IMR-90 (cell line): ENCODE results near the gene SNX25. TPM values are rescaled to one million over a fixed set of nuclear protein-coding genes. Genes with fewer than 3 reads are reported as not detected.

Source experiments
- ATAC-seq: fragments of 200-7000 bp; cut with Tn5 transposase; 2 replicates; pipeline ENCODE4 v1.9.1; 2020; ENCODE audit warnings: low read depth, mild to moderate bottlenecking, moderate library complexity
- BruUV-seq: library from RNA; stranded (reverse); fragments of 400-500 nt; replicated peaks from 2 replicates; lab custom pipeline; 2021; lab: Mats Ljungman, UMichigan
- CTCF ChIA-PET: fragments of 300-600 bp; formaldehyde crosslinking; extraction: SDS; loops from one replicate; lab custom pipeline; 2021; ENCODE audit warnings: antibody characterized with exemption; lab: Yijun Ruan, JAX
- POLR2A ChIA-PET: fragments of 300-600 bp; sonication (Branson Sonifier 250); formaldehyde crosslinking; loops from one replicate; lab custom pipeline; 2022; ENCODE audit warnings: antibody characterized with exemption; ENCODE audit not compliant: unreplicated experiment; lab: Charles Lee
- DNase-seq: peaks from one replicate; pipeline ENCODE4 v3.0.0; 2013
- H2AFZ ChIP-seq: replicated peaks from 2 replicates; pipeline ENCODE3; 2013; ENCODE audit warnings: low read length, mild to moderate bottlenecking; ENCODE audit not compliant: poor library complexity
- H2AK5ac ChIP-seq: 2 replicates; pipeline ENCODE4 v1.6.1; 2013; ENCODE audit warnings: low read depth, low read length, inconsistent platforms
- H2AK9ac ChIP-seq: replicated peaks from 2 replicates; pipeline ENCODE3; 2013; ENCODE audit warnings: mild to moderate bottlenecking, low read depth, low read length, moderate library complexity; ENCODE audit not compliant: poor library complexity
- H2BK120ac ChIP-seq: 2 replicates; pipeline ENCODE4 v1.6.1; 2013; ENCODE audit warnings: low read depth, low read length, inconsistent platforms
- H2BK15ac ChIP-seq: 3 replicates; pipeline ENCODE4 v1.6.1; 2013; ENCODE audit warnings: low read depth, low read length, inconsistent platforms
- H2BK20ac ChIP-seq: 2 replicates; pipeline ENCODE4 v1.6.1; 2013; ENCODE audit warnings: low read depth, mild to moderate bottlenecking, inconsistent platforms, low read length, moderate library complexity
- H2BK5ac ChIP-seq: 2 replicates; pipeline ENCODE4 v1.6.1; 2013; ENCODE audit warnings: mild to moderate bottlenecking, low read depth, low read length, inconsistent platforms; ENCODE audit not compliant: poor library complexity, severe bottlenecking
- H3K14ac ChIP-seq: replicated peaks from 2 replicates; pipeline ENCODE4 v1.6.1; 2013; ENCODE audit warnings: low read depth, low read length, inconsistent platforms
- H3K18ac ChIP-seq: 2 replicates; pipeline ENCODE4 v1.6.1; 2013; ENCODE audit warnings: low read depth, low read length, control low read depth
- H3K23ac ChIP-seq: 2 replicates; pipeline ENCODE4 v1.6.1; 2013; ENCODE audit warnings: low read depth, low read length, inconsistent platforms
- H3K27ac ChIP-seq: 2 replicates; pipeline ENCODE4 v1.5.1; 2013; ENCODE audit warnings: mild to moderate bottlenecking, control low read depth, low read length; ENCODE audit not compliant: insufficient read depth
- H3K27me3 ChIP-seq: 2 replicates; pipeline ENCODE4 v1.6.1; 2013; ENCODE audit warnings: low read length; ENCODE audit not compliant: control insufficient read depth, insufficient read depth
- H3K36me3 ChIP-seq: 2 replicates; pipeline ENCODE4 v1.6.1; 2013; ENCODE audit warnings: low read length, mixed read lengths; ENCODE audit not compliant: control insufficient read depth, insufficient read depth
- H3K4ac ChIP-seq: 2 replicates; pipeline ENCODE4 v1.6.1; 2013; ENCODE audit warnings: low read depth, low read length, inconsistent platforms
- H3K4me1 ChIP-seq: 2 replicates; pipeline ENCODE4 v1.6.1; 2013; ENCODE audit warnings: low read length, mixed read lengths; ENCODE audit not compliant: control insufficient read depth, insufficient read depth
- H3K4me2 ChIP-seq: 2 replicates; pipeline ENCODE4 v1.6.1; 2013; ENCODE audit warnings: low read depth, mild to moderate bottlenecking, control low read depth, low read length, moderate library complexity
- H3K4me3 ChIP-seq: 2 replicates; pipeline ENCODE4 v1.5.1; 2013; ENCODE audit warnings: low read depth, mild to moderate bottlenecking, control low read depth, low read length, moderate library complexity; ENCODE audit not compliant: insufficient read depth
- H3K56ac ChIP-seq: 2 replicates; pipeline ENCODE4 v1.6.1; 2013; ENCODE audit warnings: low read length, inconsistent platforms; ENCODE audit not compliant: insufficient read depth; ENCODE audit errors: extremely low read depth
- H3K79me1 ChIP-seq, 2 experiments: 2 replicates each; pipeline ENCODE4 v1.6.1; 2013; ENCODE audit warnings: low read length in 2 of 2, inconsistent platforms in 1 of 2, low read depth in 1 of 2
- H3K9ac ChIP-seq: 2 replicates; pipeline ENCODE4 v1.6.1; 2013; ENCODE audit warnings: low read depth, low read length, control low read depth
- H3K9me1 ChIP-seq: 2 replicates; pipeline ENCODE4 v1.6.1; 2013; ENCODE audit warnings: low read length, inconsistent platforms; ENCODE audit not compliant: insufficient read depth
- H3K9me3 ChIP-seq: 2 replicates; pipeline ENCODE4 v1.6.1; 2013; ENCODE audit warnings: low read length; ENCODE audit not compliant: control insufficient read depth, insufficient read depth
- H4K20me1 ChIP-seq: 2 replicates; pipeline ENCODE4 v1.6.1; 2013; ENCODE audit warnings: low read length, inconsistent platforms; ENCODE audit not compliant: insufficient read depth
- H4K5ac ChIP-seq: 2 replicates; pipeline ENCODE4 v1.6.1; 2013; ENCODE audit warnings: mild to moderate bottlenecking, low read depth, low read length, control low read depth
- H4K8ac ChIP-seq, 2 experiments: 2 replicates each; pipeline ENCODE4 v1.6.1; 2013; ENCODE audit warnings: low read depth in 2 of 2, low read length in 2 of 2, control low read depth in 1 of 2, inconsistent platforms in 1 of 2
- H4K91ac ChIP-seq: 2 replicates; pipeline ENCODE4 v1.6.1; 2013; ENCODE audit warnings: low read depth, low read length, inconsistent platforms; ENCODE audit not compliant: insufficient read depth
- RCOR1 ChIP-seq: IDR thresholded peaks from 2 replicates; pipeline ENCODE4 v1.6.1; 2012; ENCODE audit warnings: mild to moderate bottlenecking, low read length, improper control_type of control experiment; ENCODE audit not compliant: insufficient replicate concordance
- RFX5 ChIP-seq: IDR thresholded peaks from 2 replicates; pipeline ENCODE4 v1.8.0; 2012; ENCODE audit warnings: low read depth, mild to moderate bottlenecking, low read length, moderate library complexity
- WGBS, 2 experiments: methylation state at CpG; one replicate each; pipeline versions ENCODE4 v1.1.5 to v1.1.7; 2013; ENCODE audit warnings: missing lambda C conversion rate in 2 of 2; ENCODE audit not compliant: insufficient read length in 1 of 2; ENCODE audit errors: extremely low coverage in 2 of 2; 5-methylcytosine and 5-hydroxymethylcytosine counted together
- dilution Hi-C: fragments of 300-500 bp; cut with HindIII; formaldehyde crosslinking; loops from one replicate; pipeline ENCODE4 v1.14.3; 2018; ENCODE audit warnings: low sequenced_read_pairs; ENCODE audit not compliant: unreplicated experiment
- in situ Hi-C: fragments of 300-500 bp; cut with MboI; formaldehyde crosslinking; loops from 3 replicates; pipeline ENCODE4 v1.14.3; 2019; ENCODE audit warnings: low sequenced_read_pairs, inconsistent platforms, mixed read lengths
- intact Hi-C: fragments of 100-400 bp; cut with micrococcal nuclease; formaldehyde crosslinking; loops from 2 replicates; pipeline ENCODE4 v1.10.0; 2022
- polyA plus RNA-seq, 3 experiments: library from polyadenylated mRNA; depleted of rRNA; stranded (reverse); fragments of >200 nt; gene quantifications; 2 replicates each; pipeline ENCODE4 v1.2.3, GENCODE V29; 2012; ENCODE audit warnings: low replicate concordance in 1 of 3
- total RNA-seq: library from RNA; depleted of rRNA; stranded (reverse); fragments of >200 nt; gene quantifications from 2 replicates; pipeline ENCODE4 v1.2.3, GENCODE V29; 2012

The SNX25 gene
- total and polyA plus RNA-seq, 2 of the 4 experiments (the other 2 are of a cell fraction): 11.4 to 28.3 TPM

DNA sequence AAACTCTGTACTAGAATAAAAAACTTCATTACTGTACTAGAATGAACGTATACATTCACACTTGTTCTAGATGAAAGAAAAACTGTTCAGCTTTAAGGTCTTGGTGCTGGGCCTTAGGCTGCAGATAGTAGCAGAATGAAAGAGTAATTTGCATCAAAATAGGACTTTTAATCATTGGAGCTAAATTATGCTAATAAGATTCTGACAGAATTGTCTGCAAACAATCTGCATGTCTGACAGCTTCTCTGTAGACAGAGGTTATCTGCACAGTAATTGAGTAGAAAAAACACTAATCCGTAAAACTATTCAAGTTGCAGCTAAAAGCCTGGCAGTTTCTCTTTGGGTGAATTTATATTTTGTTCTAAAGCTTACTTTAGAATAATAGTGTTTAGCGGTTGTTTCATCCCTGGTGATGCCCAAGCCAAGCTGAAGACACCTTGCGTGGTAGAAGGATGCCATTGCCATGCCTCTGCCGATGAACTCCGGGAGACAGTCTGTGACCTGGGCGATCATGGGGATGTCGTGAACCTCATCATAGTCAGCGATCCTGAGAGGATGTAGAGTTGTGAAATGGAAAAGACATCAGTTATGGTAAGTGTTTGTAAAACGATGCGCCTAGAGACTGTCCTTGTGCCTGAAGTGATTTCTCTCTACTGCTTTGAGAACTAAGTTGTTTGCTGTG is 161.0 kb downstream of the SNX25 start:
- POLR2A ChIA-PET: no interaction called here
- 94% methylated on average over 9 of the region's 11 CpGs; no CpG with 5 or more reads in 1 of the 2 experiments for WGBS, 2 experiments
- Histone ChIP-seq H2AK5ac (no peak overlapping the region), H3K9me1 (peaks cover 3% of the 10 kb centered on the region; the same call in 1 of the 2 replicates), H2BK5ac (no peak overlapping the region), H3K9ac (no peak overlapping the region), H3K4me1 (no peaks in the 10 kb centered on the region), H2BK15ac (no peak overlapping the region), H4K20me1 (no peaks in the 10 kb centered on the region), H3K4ac (no peak overlapping the region), H3K9me3 (no peaks in the 10 kb centered on the region), H3K56ac (no peak overlapping the region), H4K91ac (no peak overlapping the region), H3K79me1 (no peaks in the 10 kb centered on the region), H4K8ac (no peak overlapping the region), H2BK20ac (no peak overlapping the region), H4K5ac (no peak overlapping the region), H2BK120ac (no peak overlapping the region), H3K27me3 (no peaks in the 10 kb centered on the region), H3K14ac (no peak overlapping the region), H2AFZ (no peak overlapping the region), H3K4me3 (no peak overlapping the region), H3K23ac (no peak overlapping the region), H3K36me3 (peaks cover 4% of the 10 kb centered on the region; the same call in 1 of the 2 replicates), H3K4me2 (no peak overlapping the region), H3K27ac (no peak overlapping the region), H3K18ac (no peak overlapping the region), H2AK9ac (no peak overlapping the region)
- intact Hi-C loops: no loop called here
- BruUV-seq: no TSS peak
- TF ChIP-seq RFX5: no peak
- TF ChIP-seq RCOR1: no peak
- CTCF ChIA-PET: no interaction called here
- in situ Hi-C loops: no loop called here
- ATAC-seq (no peak), DNase-seq (no peak)
- dilution Hi-C loops: no loop called here
